IMR-90 (cell line): ENCODE data around the gene MAPK9. TPM values are rescaled to one million over a fixed set of nuclear protein-coding genes. Genes with fewer than 3 reads are reported as not detected.

Experiments
- ATAC-seq: fragments of 200-7000 bp; cut with Tn5 transposase; 2 replicates; pipeline ENCODE4 v1.9.1; 2020; ENCODE audit warnings: low read depth, mild to moderate bottlenecking, moderate library complexity
- BruUV-seq: library from RNA; stranded (reverse); fragments of 400-500 nt; replicated peaks from 2 replicates; lab custom pipeline; 2021; lab: Mats Ljungman, UMichigan
- CTCF ChIA-PET: fragments of 300-600 bp; formaldehyde crosslinking; extraction: SDS; loops from one replicate; lab custom pipeline; 2021; ENCODE audit warnings: antibody characterized with exemption; lab: Yijun Ruan, JAX
- POLR2A ChIA-PET: fragments of 300-600 bp; sonication (Branson Sonifier 250); formaldehyde crosslinking; loops from one replicate; lab custom pipeline; 2022; ENCODE audit warnings: antibody characterized with exemption; ENCODE audit not compliant: unreplicated experiment; lab: Charles Lee
- DNase-seq: peaks from one replicate; pipeline ENCODE4 v3.0.0; 2013
- H2AFZ ChIP-seq: replicated peaks from 2 replicates; pipeline ENCODE3; 2013; ENCODE audit warnings: low read length, mild to moderate bottlenecking; ENCODE audit not compliant: poor library complexity
- H2AK5ac ChIP-seq: 2 replicates; pipeline ENCODE4 v1.6.1; 2013; ENCODE audit warnings: low read depth, low read length, inconsistent platforms
- H2AK9ac ChIP-seq: replicated peaks from 2 replicates; pipeline ENCODE3; 2013; ENCODE audit warnings: mild to moderate bottlenecking, low read depth, low read length, moderate library complexity; ENCODE audit not compliant: poor library complexity
- H2BK120ac ChIP-seq: 2 replicates; pipeline ENCODE4 v1.6.1; 2013; ENCODE audit warnings: low read depth, low read length, inconsistent platforms
- H2BK15ac ChIP-seq: 3 replicates; pipeline ENCODE4 v1.6.1; 2013; ENCODE audit warnings: low read depth, low read length, inconsistent platforms
- H2BK20ac ChIP-seq: 2 replicates; pipeline ENCODE4 v1.6.1; 2013; ENCODE audit warnings: low read depth, mild to moderate bottlenecking, inconsistent platforms, low read length, moderate library complexity
- H2BK5ac ChIP-seq: 2 replicates; pipeline ENCODE4 v1.6.1; 2013; ENCODE audit warnings: mild to moderate bottlenecking, low read depth, low read length, inconsistent platforms; ENCODE audit not compliant: poor library complexity, severe bottlenecking
- H3K14ac ChIP-seq: replicated peaks from 2 replicates; pipeline ENCODE4 v1.6.1; 2013; ENCODE audit warnings: low read depth, low read length, inconsistent platforms
- H3K18ac ChIP-seq: 2 replicates; pipeline ENCODE4 v1.6.1; 2013; ENCODE audit warnings: low read depth, low read length, control low read depth
- H3K23ac ChIP-seq: 2 replicates; pipeline ENCODE4 v1.6.1; 2013; ENCODE audit warnings: low read depth, low read length, inconsistent platforms
- H3K27ac ChIP-seq: 2 replicates; pipeline ENCODE4 v1.5.1; 2013; ENCODE audit warnings: mild to moderate bottlenecking, control low read depth, low read length; ENCODE audit not compliant: insufficient read depth
- H3K27me3 ChIP-seq: 2 replicates; pipeline ENCODE4 v1.6.1; 2013; ENCODE audit warnings: low read length; ENCODE audit not compliant: control insufficient read depth, insufficient read depth
- H3K36me3 ChIP-seq: 2 replicates; pipeline ENCODE4 v1.6.1; 2013; ENCODE audit warnings: low read length, mixed read lengths; ENCODE audit not compliant: control insufficient read depth, insufficient read depth
- H3K4ac ChIP-seq: 2 replicates; pipeline ENCODE4 v1.6.1; 2013; ENCODE audit warnings: low read depth, low read length, inconsistent platforms
- H3K4me1 ChIP-seq: 2 replicates; pipeline ENCODE4 v1.6.1; 2013; ENCODE audit warnings: low read length, mixed read lengths; ENCODE audit not compliant: control insufficient read depth, insufficient read depth
- H3K4me2 ChIP-seq: 2 replicates; pipeline ENCODE4 v1.6.1; 2013; ENCODE audit warnings: low read depth, mild to moderate bottlenecking, control low read depth, low read length, moderate library complexity
- H3K4me3 ChIP-seq: 2 replicates; pipeline ENCODE4 v1.5.1; 2013; ENCODE audit warnings: low read depth, mild to moderate bottlenecking, control low read depth, low read length, moderate library complexity; ENCODE audit not compliant: insufficient read depth
- H3K56ac ChIP-seq: 2 replicates; pipeline ENCODE4 v1.6.1; 2013; ENCODE audit warnings: low read length, inconsistent platforms; ENCODE audit not compliant: insufficient read depth; ENCODE audit errors: extremely low read depth
- H3K79me1 ChIP-seq, 2 experiments: 2 replicates each; pipeline ENCODE4 v1.6.1; 2013; ENCODE audit warnings: low read length in 2 of 2, inconsistent platforms in 1 of 2, low read depth in 1 of 2
- H3K9ac ChIP-seq: 2 replicates; pipeline ENCODE4 v1.6.1; 2013; ENCODE audit warnings: low read depth, low read length, control low read depth
- H3K9me1 ChIP-seq: 2 replicates; pipeline ENCODE4 v1.6.1; 2013; ENCODE audit warnings: low read length, inconsistent platforms; ENCODE audit not compliant: insufficient read depth
- H3K9me3 ChIP-seq: 2 replicates; pipeline ENCODE4 v1.6.1; 2013; ENCODE audit warnings: low read length; ENCODE audit not compliant: control insufficient read depth, insufficient read depth
- H4K20me1 ChIP-seq: 2 replicates; pipeline ENCODE4 v1.6.1; 2013; ENCODE audit warnings: low read length, inconsistent platforms; ENCODE audit not compliant: insufficient read depth
- H4K5ac ChIP-seq: 2 replicates; pipeline ENCODE4 v1.6.1; 2013; ENCODE audit warnings: mild to moderate bottlenecking, low read depth, low read length, control low read depth
- H4K8ac ChIP-seq, 2 experiments: 2 replicates each; pipeline ENCODE4 v1.6.1; 2013; ENCODE audit warnings: low read depth in 2 of 2, low read length in 2 of 2, control low read depth in 1 of 2, inconsistent platforms in 1 of 2
- H4K91ac ChIP-seq: 2 replicates; pipeline ENCODE4 v1.6.1; 2013; ENCODE audit warnings: low read depth, low read length, inconsistent platforms; ENCODE audit not compliant: insufficient read depth
- BHLHE40 ChIP-seq: fragments of 150-350 bp; IDR thresholded peaks from 2 replicates; pipeline ENCODE4 v1.6.1; 2016; ENCODE audit warnings: mild to moderate bottlenecking, low read depth, low read length
- CEBPB ChIP-seq: IDR thresholded peaks from 2 replicates; pipeline ENCODE4 v1.6.1; 2012; ENCODE audit warnings: low read depth, low read length, improper control_type of control experiment
- CHD1 ChIP-seq: IDR thresholded peaks from 2 replicates; pipeline ENCODE4 v1.6.1; 2012; ENCODE audit warnings: low read depth, low read length, improper control_type of control experiment
- FOS ChIP-seq: fragments of 150-350 bp; IDR thresholded peaks from 2 replicates; pipeline ENCODE4 v1.6.1; 2016; ENCODE audit warnings: low read depth, low read length
- MAFK ChIP-seq: IDR thresholded peaks from 2 replicates; pipeline ENCODE4 v1.6.1; 2012; ENCODE audit warnings: low read depth, low read length, improper control_type of control experiment
- MAZ ChIP-seq: IDR thresholded peaks from 2 replicates; pipeline ENCODE4 v1.6.1; 2012; ENCODE audit warnings: low read depth, mild to moderate bottlenecking, low read length, improper control_type of control experiment, moderate library complexity, borderline replicate concordance
- MXI1 ChIP-seq: IDR thresholded peaks from 2 replicates; pipeline ENCODE4 v1.6.1; 2012; ENCODE audit warnings: low read depth, mild to moderate bottlenecking, low read length, moderate library complexity, borderline replicate concordance
- NFE2L2 ChIP-seq: fragments of 150-350 bp; IDR thresholded peaks from 2 replicates; pipeline ENCODE4 v1.6.1; 2016; ENCODE audit warnings: low read depth, mild to moderate bottlenecking, low read length
- POLR2A ChIP-seq: IDR thresholded peaks from 2 replicates; pipeline ENCODE4 v1.6.1; 2012; ENCODE audit warnings: mild to moderate bottlenecking, low read depth, low read length
- RAD21 ChIP-seq: IDR thresholded peaks from 2 replicates; pipeline ENCODE4 v1.6.1; 2012; ENCODE audit warnings: low read length, improper control_type of control experiment
- RCOR1 ChIP-seq: IDR thresholded peaks from 2 replicates; pipeline ENCODE4 v1.6.1; 2012; ENCODE audit warnings: mild to moderate bottlenecking, low read length, improper control_type of control experiment; ENCODE audit not compliant: insufficient replicate concordance
- RFX5 ChIP-seq: IDR thresholded peaks from 2 replicates; pipeline ENCODE4 v1.8.0; 2012; ENCODE audit warnings: low read depth, mild to moderate bottlenecking, low read length, moderate library complexity
- SMC3 ChIP-seq: fragments of 150-350 bp; IDR thresholded peaks from 2 replicates; pipeline ENCODE4 v1.6.1; 2016; ENCODE audit warnings: low read depth, mild to moderate bottlenecking, antibody characterized with exemption, low read length, moderate library complexity
- WGBS, 2 experiments: methylation state at CpG; one replicate each; pipeline versions ENCODE4 v1.1.5 to v1.1.7; 2013; ENCODE audit warnings: missing lambda C conversion rate in 2 of 2; ENCODE audit not compliant: insufficient read length in 1 of 2; ENCODE audit errors: extremely low coverage in 2 of 2; 5-methylcytosine and 5-hydroxymethylcytosine counted together
- dilution Hi-C: fragments of 300-500 bp; cut with HindIII; formaldehyde crosslinking; loops from one replicate; pipeline ENCODE4 v1.14.3; 2018; ENCODE audit warnings: low sequenced_read_pairs; ENCODE audit not compliant: unreplicated experiment
- in situ Hi-C: fragments of 300-500 bp; cut with MboI; formaldehyde crosslinking; loops from 3 replicates; pipeline ENCODE4 v1.14.3; 2019; ENCODE audit warnings: low sequenced_read_pairs, inconsistent platforms, mixed read lengths
- intact Hi-C: fragments of 100-400 bp; cut with micrococcal nuclease; formaldehyde crosslinking; loops from 2 replicates; pipeline ENCODE4 v1.10.0; 2022
- polyA plus RNA-seq, 3 experiments: library from polyadenylated mRNA; depleted of rRNA; stranded (reverse); fragments of >200 nt; gene quantifications; 2 replicates each; pipeline ENCODE4 v1.2.3, GENCODE V29; 2012; ENCODE audit warnings: low replicate concordance in 1 of 3
- total RNA-seq: library from RNA; depleted of rRNA; stranded (reverse); fragments of >200 nt; gene quantifications from 2 replicates; pipeline ENCODE4 v1.2.3, GENCODE V29; 2012
- TF ChIP-seq, protein P1 (sequence below): fragments of 150-350 bp; IDR thresholded peaks from 2 replicates; pipeline ENCODE4 v1.6.1; 2017; ENCODE audit warnings: mild to moderate bottlenecking, antibody characterized with exemption, low read length, low read depth
- TF ChIP-seq, protein P2 (sequence below): fragments of 150-350 bp; IDR thresholded peaks from 2 replicates; pipeline ENCODE4 v1.6.1; 2016; ENCODE audit warnings: low read depth, mild to moderate bottlenecking, low read length, moderate library complexity, borderline replicate concordance
- TF ChIP-seq, protein P3 (sequence below): conservative IDR thresholded peaks from 2 replicates; pipeline ENCODE4 v1.5.1; 2012; ENCODE audit warnings: mild to moderate bottlenecking, low read depth, low read length, improper control_type of control experiment

Gene MAPK9
- total and polyA plus RNA-seq, 2 of the 4 experiments (the other 2 are of a cell fraction): 22.9 to 23.3 TPM

DNA sequence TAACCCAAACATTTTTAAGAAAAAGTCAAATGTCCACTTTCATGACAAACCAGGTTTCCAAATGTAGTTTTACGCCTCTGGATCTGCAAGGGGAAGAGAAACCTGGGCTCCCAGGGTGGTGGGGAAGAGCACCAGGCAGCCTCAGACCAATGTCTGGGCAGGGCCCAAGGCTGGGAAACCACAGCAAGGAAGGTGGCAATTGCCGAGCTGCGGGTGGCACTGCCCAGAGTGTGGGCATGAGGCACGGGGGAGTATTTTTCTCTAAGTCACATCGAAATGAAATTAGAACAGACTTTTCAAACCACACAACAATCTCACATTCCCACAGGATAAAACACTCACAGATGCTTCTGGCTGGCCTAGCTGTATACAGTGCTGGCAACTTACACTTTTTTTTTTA lies 50.3 kb downstream of the MAPK9 start:
- Histone ChIP-seq H3K36me3 (peaks cover 25% of the 10 kb centered on the region), H2AK5ac (no peak overlapping the region)

More for the DNA sequence above, 50.3 kb downstream of the MAPK9 start:
- TF ChIP-seq POLR2A (no peak), RAD21 (no peak), MAFK (no peak), SMC3 (no peak), CEBPB (no peak), RFX5 (no peak), MXI1 (no peak), NFE2L2 (no peak), MAZ (no peak), CHD1 (no peak), BHLHE40 (no peak), FOS (no peak), RCOR1 (no peak)
- TF ChIP-seq, protein P1, sequence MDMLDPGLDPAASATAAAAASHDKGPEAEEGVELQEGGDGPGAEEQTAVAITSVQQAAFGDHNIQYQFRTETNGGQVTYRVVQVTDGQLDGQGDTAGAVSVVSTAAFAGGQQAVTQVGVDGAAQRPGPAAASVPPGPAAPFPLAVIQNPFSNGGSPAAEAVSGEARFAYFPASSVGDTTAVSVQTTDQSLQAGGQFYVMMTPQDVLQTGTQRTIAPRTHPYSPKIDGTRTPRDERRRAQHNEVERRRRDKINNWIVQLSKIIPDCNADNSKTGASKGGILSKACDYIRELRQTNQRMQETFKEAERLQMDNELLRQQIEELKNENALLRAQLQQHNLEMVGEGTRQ: no peak
- TF ChIP-seq, protein P2, sequence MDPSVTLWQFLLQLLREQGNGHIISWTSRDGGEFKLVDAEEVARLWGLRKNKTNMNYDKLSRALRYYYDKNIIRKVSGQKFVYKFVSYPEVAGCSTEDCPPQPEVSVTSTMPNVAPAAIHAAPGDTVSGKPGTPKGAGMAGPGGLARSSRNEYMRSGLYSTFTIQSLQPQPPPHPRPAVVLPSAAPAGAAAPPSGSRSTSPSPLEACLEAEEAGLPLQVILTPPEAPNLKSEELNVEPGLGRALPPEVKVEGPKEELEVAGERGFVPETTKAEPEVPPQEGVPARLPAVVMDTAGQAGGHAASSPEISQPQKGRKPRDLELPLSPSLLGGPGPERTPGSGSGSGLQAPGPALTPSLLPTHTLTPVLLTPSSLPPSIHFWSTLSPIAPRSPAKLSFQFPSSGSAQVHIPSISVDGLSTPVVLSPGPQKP: no peak
- TF ChIP-seq, protein P3, sequence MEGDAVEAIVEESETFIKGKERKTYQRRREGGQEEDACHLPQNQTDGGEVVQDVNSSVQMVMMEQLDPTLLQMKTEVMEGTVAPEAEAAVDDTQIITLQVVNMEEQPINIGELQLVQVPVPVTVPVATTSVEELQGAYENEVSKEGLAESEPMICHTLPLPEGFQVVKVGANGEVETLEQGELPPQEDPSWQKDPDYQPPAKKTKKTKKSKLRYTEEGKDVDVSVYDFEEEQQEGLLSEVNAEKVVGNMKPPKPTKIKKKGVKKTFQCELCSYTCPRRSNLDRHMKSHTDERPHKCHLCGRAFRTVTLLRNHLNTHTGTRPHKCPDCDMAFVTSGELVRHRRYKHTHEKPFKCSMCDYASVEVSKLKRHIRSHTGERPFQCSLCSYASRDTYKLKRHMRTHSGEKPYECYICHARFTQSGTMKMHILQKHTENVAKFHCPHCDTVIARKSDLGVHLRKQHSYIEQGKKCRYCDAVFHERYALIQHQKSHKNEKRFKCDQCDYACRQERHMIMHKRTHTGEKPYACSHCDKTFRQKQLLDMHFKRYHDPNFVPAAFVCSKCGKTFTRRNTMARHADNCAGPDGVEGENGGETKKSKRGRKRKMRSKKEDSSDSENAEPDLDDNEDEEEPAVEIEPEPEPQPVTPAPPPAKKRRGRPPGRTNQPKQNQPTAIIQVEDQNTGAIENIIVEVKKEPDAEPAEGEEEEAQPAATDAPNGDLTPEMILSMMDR: no peak
- Histone ChIP-seq H3K18ac (no peak overlapping the region), H3K4ac (no peak overlapping the region), H2BK120ac (no peak overlapping the region), H2BK5ac (no peak overlapping the region), H3K79me1 (no peaks in the 10 kb centered on the region), H2AFZ (no peak overlapping the region), H3K4me1 (no peaks in the 10 kb centered on the region), H2BK15ac (no peak overlapping the region), H3K27me3 (no peaks in the 10 kb centered on the region), H4K20me1 (no peaks in the 10 kb centered on the region), H3K9me1 (no peaks in the 10 kb centered on the region; the same call in 1 of the 2 replicates), H2BK20ac (no peak overlapping the region), H3K9me3 (peaks cover 2% of the 10 kb centered on the region; the same call in 1 of the 2 replicates), H3K4me3 (no peak overlapping the region), H3K14ac (no peak overlapping the region), H4K91ac (no peak overlapping the region), H3K27ac (no peak overlapping the region), H3K9ac (no peak overlapping the region), H3K56ac (no peak overlapping the region), H3K4me2 (no peak overlapping the region), H4K8ac (no peak overlapping the region), H2AK9ac (no peak overlapping the region), H4K5ac (no peak overlapping the region), H3K23ac (no peak overlapping the region)
- WGBS, 2 experiments: no CpG with 5 or more reads among the region's 5 CpGs
- DNase-seq (no peak), ATAC-seq (no peak)
- ChIA-PET CTCF (interaction anchor here (0.6 kb wide), 1 partner anchor 14 kb away, joined by 4 read pairs; no protein-coding TSS in a partner anchor), POLR2A (no interaction called here)
- in situ Hi-C loops (no loop called here), intact Hi-C loops (no loop called here), dilution Hi-C loops (no loop called here)
- no TSS peak for BruUV-seq
